NT2/D1 (cell line): Measurements from ENCODE around the gene TNS1.

Experiments used
- DNase-seq: peaks from one replicate; pipeline ENCODE4 v3.0.0-alpha.2; 2011; ENCODE audit warnings: low read depth, low spot score
- H3K27me3 ChIP-seq: 2 replicates; pipeline ENCODE4 v1.6.0; 2011; ENCODE audit warnings: mild to moderate bottlenecking; ENCODE audit not compliant: insufficient read length, insufficient read depth
- H3K36me3 ChIP-seq: 2 replicates; pipeline ENCODE4 v1.6.1; 2011; ENCODE audit warnings: mild to moderate bottlenecking, low read length, mixed read lengths; ENCODE audit not compliant: insufficient read depth, insufficient read length
- H3K4me1 ChIP-seq: 2 replicates; pipeline ENCODE4 v1.5.1; 2011; ENCODE audit not compliant: insufficient read depth, insufficient read length
- H3K4me3 ChIP-seq: 2 replicates; pipeline ENCODE4 v1.5.1; 2011; ENCODE audit warnings: low read depth; ENCODE audit not compliant: insufficient read length
- H3K9ac ChIP-seq: 2 replicates; pipeline ENCODE4 v1.6.0; 2011; ENCODE audit warnings: low read depth; ENCODE audit not compliant: insufficient read length
- H3K9me3 ChIP-seq: 2 replicates; pipeline ENCODE4 v1.5.1; 2011; ENCODE audit warnings: mild to moderate bottlenecking, low read length; ENCODE audit not compliant: insufficient read depth
- SUZ12 ChIP-seq: IDR thresholded peaks from 2 replicates; pipeline ENCODE4 v1.6.1; 2011; ENCODE audit not compliant: insufficient read length, insufficient read depth; ENCODE audit errors: extremely low read depth
- YY1 ChIP-seq: IDR thresholded peaks from 2 replicates; pipeline ENCODE4 v1.6.1; 2011; ENCODE audit not compliant: insufficient read length, insufficient read depth
- ZNF274 ChIP-seq: IDR thresholded peaks from 2 replicates; pipeline ENCODE4 v1.6.1; 2011; ENCODE audit warnings: mild to moderate bottlenecking, low read depth, low read length

Gene TNS1

GRCh38 chr2:218029366-218030360 is 26.9 kb upstream of the TNS1 start:
- H3K36me3 ChIP-seq, result no peaks in the 10 kb centered on the region
- no peaks in the 10 kb centered on the region for H3K9me3 ChIP-seq
- H3K4me1 ChIP-seq, result peaks cover 19% of the 10 kb centered on the region
- no peaks in the 10 kb centered on the region for H3K27me3 ChIP-seq
- no peak overlapping the region for H3K4me3 ChIP-seq
- no peak for DNase-seq
- TF ChIP-seq ZNF274 (no peak), SUZ12 (no peak)
- no peak overlapping the region for H3K9ac ChIP-seq

GRCh38 chr2:218028562-218029348 is 26.0 kb upstream of the TNS1 start:
- no peaks in the 10 kb centered on the region for H3K9me3 ChIP-seq
- no peak overlapping the region for H3K9ac ChIP-seq
- H3K27me3 ChIP-seq, result no peaks in the 10 kb centered on the region
- DNase-seq, result no peak
- peaks cover 24% of the 10 kb centered on the region for H3K4me1 ChIP-seq
- H3K36me3 ChIP-seq, result no peaks in the 10 kb centered on the region
- no peak for TF ChIP-seq YY1
- TF ChIP-seq SUZ12, result no peak
- no peak for TF ChIP-seq ZNF274
- H3K4me3 ChIP-seq, result no peak overlapping the region

DNA sequence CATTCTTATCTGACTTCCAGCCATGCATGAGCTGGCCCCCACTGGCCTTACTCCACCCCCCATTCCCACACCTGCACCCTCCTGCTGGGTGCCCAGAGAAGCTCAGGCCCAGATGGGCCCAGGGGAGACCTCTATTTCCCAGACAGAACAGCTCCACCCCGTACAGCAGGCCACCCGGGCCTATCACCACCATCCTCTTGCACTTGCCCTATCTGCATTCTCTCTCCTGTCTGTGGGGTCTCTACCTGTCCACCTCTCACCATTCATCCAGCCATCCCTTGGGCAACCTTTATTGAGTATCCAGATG is 25.3 kb upstream of the TNS1 start:
- no peaks in the 10 kb centered on the region for H3K27me3 ChIP-seq
- H3K9me3 ChIP-seq, result no peaks in the 10 kb centered on the region
- H3K4me1 ChIP-seq, result peaks cover 28% of the 10 kb centered on the region
- H3K36me3 ChIP-seq, result no peaks in the 10 kb centered on the region
- TF ChIP-seq YY1 (no peak), SUZ12 (no peak), ZNF274 (no peak)
- no peak overlapping the region for H3K9ac ChIP-seq
- no peak for DNase-seq
- H3K4me3 ChIP-seq, result no peak overlapping the region

DNA sequence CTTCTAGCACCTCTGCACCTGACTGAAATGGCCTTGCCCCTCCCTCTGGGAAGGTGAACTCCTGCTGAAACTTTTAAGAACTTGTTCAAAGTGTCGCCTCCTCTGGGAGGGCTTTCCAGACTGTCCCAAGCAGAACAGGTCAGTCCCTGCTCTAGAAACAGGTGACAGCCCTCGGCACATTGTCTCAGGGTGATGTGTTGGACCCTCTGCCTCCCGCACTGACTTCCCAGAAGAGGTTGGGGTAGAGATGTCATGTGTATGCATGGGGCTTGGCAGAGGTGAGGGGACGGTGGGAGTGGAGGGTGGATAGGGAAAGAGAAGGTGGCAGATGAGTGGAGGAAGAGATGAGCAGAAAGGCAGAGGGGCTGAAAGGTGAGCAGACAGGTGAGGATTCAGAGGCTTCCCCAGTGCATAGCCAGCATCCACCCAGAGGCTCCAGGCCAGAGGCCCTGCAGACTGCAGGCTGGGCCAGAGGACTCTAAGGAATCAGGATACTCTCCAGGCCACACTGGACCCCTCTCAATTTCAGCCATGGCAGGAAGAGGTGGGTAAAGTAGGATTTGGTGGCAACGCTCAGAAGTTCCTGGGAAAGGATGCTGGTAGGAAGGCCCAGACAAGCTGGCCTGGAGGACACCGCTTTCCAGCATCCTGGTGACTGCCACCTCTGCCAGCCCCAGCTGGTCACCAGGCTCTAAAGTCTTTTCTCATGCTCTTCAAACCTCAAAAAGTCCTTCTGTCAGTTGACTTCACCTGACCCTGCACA is 24.8 kb upstream of the TNS1 start:
- Histone ChIP-seq H3K4me3 (no peak overlapping the region), H3K4me1 (peaks cover 33% of the 10 kb centered on the region), H3K36me3 (no peaks in the 10 kb centered on the region), H3K9me3 (no peaks in the 10 kb centered on the region), H3K27me3 (no peaks in the 10 kb centered on the region), H3K9ac (no peak overlapping the region)
- TF ChIP-seq SUZ12 (no peak), ZNF274 (no peak), YY1 (no peak)
- no peak for DNase-seq

GRCh38 chr2:218026676-218027425 is 24.1 kb upstream of the TNS1 start:
- Histone ChIP-seq H3K9me3 (no peaks in the 10 kb centered on the region), H3K36me3 (no peaks in the 10 kb centered on the region), H3K9ac (no peak overlapping the region), H3K4me1 (peaks cover 28% of the 10 kb centered on the region), H3K4me3 (no peak overlapping the region), H3K27me3 (no peaks in the 10 kb centered on the region)
- no peak for TF ChIP-seq SUZ12
- TF ChIP-seq ZNF274, result no peak
- TF ChIP-seq YY1, result no peak
- no peak for DNase-seq

GRCh38 chr2:218026244-218026643 is 23.4 kb upstream of the TNS1 start:
- no peak for DNase-seq
- peaks cover 30% of the 10 kb centered on the region for H3K4me1 ChIP-seq

More at GRCh38 chr2:218026244-218026643, 23.4 kb upstream of the TNS1 start:
- no peak overlapping the region for H3K9ac ChIP-seq
- no peaks in the 10 kb centered on the region for H3K9me3 ChIP-seq
- H3K27me3 ChIP-seq, result no peaks in the 10 kb centered on the region
- no peak for TF ChIP-seq ZNF274
- no peak for TF ChIP-seq YY1
- no peak for TF ChIP-seq SUZ12
- no peaks in the 10 kb centered on the region for H3K36me3 ChIP-seq
- no peak overlapping the region for H3K4me3 ChIP-seq
